GM19240 (cell line): ENCODE measurements around the gene C6orf120.

Experiments used
- DNase-seq: peaks from one replicate; pipeline ENCODE4 v3.0.0; 2011; ENCODE audit warnings: low spot score; ENCODE audit not compliant: insufficient read length

C6orf120 gene

DNA sequence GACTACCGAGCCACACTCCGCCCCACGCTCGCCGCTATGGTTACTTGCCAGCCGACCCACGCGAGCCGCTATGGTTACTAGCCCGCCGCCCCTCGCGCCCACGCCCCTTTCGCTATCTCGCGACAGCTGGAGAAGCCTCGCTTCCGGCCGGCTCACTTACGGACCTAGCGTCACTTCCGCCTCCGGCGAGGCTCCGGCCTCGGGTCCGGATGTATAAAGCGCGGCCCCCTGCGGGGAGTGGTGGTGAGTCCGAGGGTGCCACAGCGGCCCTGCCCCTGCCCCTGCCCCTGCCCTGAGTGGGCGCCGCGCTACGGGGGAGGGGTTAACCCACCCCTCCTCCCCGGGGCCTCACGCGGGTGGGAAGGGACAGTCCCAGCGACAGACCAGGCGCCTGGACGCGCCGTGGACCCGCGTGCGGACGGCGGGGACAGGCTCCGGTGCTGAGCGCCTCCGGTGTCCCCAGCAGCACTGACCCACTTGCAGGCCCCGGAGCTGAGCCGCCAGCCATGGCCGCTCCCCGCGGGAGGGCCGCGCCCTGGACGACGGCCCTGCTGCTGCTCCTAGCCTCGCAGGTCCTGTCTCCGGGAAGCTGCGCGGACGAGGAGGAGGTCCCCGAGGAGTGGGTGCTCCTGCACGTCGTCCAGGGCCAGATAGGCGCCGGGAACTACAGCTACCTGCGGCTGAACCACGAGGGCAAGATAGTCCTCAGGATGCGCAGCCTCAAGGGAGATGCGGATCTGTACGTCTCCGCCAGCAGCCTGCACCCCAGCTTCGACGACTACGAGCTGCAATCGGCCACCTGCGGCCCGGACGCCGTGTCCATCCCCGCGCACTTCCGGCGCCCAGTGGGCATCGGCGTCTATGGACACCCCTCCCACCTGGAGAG, at the start of gene C6orf120, which contains the start of gene WDR27:
Gene C6orf120, plus strand, starts transcription at position 173 of the 886 bp plus-strand sequence. Its CDS starts 334 bp downstream, at position 507.
Gene WDR27, minus strand, starts transcription at position 76 of the 886 bp plus-strand sequence. CDS start 13,024 bp downstream, outside the sequence.
- peak; percentile 82 for DNase-seq

DNA sequence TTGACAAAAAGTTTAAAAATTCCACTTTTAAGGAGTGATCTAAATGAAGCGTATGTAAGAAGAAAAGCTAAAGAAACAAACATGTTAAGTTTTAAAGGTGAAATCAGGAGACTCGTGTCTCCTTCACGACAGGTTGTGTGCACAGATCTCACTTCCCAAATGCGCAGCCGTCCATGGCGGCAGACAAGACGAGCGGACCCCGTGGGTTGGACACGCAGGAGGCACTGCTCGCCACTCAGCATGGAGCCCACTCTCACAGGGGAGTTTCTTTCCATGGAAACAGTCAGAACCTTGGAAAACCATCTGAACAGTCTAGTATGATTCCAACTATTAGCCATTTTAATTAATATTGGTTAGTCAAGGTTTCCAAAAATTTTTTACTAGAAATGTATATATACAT, 49.0 kb upstream of the C6orf120 start:
- no peak for DNase-seq

DNA sequence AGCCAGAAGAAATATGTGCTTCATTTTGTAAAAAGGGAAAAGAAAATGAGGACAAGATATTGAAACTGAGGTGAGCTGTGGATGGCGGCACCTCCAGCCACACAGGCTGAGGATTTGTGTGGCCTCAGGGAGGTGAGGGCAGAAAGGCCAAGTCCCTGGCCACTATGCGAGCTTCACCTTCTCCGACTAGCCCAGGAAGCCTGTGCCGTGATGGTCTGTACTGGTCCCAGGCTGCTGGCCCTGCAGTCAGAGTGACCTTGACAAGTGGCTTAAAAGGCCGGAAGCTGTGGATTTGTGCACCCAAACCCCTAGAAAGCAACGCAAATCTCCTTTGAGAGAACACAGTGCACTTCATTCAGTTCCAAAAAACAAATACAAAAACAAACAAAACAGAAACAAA, 48.2 kb upstream of the C6orf120 start:
- DNase-seq = no peak

DNA sequence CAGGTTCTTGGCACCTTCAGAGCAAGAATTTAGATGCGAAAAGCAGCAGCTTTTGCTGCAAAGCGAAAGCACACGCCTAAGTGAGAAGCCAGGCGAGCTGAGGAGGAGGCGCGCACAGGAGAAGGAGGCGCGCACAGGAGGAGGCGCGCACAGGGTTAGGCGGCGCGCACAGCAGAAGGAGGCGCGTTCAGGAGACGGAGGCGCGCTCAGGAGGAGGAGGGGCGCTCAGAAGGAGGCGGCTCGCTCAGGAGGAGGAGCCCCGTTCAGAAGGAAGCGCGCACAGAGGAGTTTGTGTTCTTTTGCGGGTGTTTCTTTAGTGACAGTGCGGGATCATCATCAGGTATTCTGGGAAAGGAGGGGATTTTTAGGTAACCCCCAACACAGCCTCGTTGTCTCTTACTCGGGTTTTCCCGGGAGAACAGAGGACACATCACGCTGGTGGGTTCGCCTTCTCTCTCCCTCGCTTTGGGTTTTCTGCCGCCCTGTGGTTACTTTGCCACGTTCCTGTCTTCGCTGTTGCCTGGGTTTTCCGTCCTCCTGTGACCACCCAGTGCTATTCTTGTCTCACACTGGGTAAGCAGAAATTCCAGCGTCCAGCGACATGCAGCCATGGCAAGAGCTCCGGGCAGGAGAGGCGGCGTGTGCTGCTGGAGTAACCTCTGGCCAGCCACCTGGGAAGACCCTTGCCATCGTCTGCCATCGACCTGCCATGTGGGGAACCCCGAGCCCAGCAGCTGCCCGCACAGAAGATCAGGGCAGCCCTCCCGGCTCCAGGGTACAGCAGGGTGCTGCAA, 47.1 kb upstream of the C6orf120 start:
- peak; percentile 65 for DNase-seq

DNA sequence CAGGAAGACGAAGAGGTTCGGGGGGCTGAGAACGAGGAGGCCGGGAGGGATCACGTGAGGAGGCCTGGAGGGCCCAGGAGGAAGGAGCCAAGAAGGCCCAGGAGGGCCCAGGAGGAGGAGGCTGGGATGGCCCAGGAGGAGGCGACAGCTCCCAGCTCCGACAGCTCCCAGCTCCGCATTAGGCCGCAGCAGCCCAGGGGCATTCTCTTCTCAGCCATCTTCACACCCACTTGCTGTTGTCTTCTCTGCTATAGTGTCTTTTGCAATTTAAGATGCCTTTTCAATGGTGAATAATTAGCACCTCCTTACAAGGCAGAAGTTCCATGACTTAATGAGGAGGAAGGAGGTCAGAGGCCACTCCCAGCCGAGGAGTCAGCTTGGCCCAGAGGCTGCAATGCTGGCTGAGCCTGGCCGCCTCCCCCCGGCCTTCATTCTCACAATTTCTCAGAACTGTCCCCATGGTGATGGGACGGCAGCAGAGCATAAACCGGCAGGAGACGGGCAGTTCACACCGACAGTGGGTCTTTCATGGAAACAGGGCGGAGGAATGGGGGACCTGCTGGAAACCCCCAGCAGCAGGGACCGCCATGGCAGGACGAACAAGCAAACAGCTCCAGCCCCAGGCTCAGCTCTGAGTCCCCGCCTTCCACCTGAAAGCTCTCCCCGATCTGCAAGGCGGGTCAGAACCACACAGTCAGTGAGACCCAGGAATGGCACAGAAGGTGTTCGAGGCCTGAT, 45.2 kb upstream of the C6orf120 start:
- no peak for DNase-seq

DNA sequence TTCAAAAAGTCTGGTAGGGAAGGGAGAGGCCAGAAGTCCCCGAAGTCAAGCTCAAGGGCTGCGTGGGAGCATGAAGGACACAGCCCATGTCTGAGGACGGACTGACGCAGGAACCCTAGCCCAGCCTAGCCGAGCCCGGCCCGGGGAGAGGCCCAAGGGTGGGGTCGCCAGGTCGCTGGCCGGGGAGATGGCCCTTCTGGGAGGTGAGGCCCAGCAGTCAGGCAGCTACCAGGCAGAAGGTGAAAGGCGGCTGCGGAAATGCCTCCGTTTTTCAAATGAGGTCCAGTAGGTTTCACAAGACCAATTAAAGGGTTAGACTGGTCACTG, 44.7 kb upstream of the C6orf120 start:
- no peak for DNase-seq

DNA sequence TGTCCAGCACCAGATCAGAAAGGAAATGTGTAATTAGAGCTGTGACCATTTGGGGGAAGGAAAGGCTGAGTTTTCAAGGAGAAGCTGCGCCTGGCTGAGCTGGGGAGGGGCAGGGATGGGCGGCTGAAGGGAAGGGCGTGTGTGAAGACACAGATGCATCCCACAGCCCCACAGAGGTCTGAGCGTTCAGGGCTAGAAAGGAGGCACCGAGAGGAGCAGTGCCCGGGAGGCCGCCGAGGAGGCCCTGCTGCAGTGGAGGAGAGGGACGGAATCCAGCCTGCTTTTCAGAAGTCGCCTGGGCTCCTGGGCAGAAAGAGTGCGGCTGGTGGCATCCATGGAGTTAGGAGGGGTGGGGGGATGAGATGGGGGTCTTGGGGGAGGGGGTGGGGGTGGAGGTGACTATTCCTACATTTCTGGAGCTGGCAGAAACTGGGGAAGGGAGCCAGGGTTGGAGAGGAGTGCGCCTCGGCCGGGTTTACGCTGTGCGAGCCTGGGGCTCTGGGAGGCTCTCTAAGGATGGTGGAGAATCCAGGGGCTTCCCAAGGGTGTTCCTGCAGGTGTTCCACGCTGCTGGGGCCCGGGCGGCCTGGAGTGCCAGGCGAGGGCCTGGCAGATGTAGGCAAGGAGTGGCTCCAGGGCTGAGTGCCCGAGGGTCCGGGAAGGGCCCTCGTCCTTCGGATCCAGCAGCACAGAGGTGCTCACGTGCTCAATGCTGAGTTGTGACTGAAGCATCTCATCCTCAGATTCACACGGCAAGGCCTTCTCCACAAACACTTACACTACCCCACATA, 41.9 kb upstream of the C6orf120 start:
- no peak for DNase-seq

DNA sequence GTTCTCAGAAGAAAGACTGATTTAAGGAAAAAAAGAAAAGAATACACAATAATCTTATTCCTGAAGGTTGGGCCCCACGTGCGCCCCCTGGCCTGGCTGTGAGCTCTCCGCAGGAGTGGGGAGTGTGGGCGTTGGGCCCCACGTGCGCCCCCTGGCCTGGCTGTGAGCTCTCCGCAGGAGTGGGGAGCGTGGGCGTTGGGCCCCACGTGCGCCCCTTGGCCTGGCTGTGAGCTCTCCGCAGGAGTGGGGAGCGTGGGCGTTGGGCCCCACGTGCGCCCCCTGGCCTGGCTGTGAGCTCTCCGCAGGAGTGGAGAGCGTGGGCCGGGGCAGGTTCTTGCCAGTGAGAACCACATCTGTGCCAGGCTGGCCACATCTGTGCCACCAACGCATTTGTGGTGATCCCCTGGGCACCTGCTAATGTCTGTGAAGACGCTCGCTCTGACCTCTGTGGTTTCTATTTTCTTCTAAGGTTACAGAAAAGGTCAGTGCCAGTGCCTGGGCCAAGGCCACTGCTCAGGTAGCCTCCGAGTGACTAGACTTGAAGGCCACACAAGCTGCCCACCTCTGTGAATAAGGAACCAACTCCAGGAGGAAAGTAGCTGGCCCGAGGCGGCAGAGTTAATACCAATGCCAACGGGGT, 41.1 kb upstream of the C6orf120 start:
- DNase-seq = no peak

DNA sequence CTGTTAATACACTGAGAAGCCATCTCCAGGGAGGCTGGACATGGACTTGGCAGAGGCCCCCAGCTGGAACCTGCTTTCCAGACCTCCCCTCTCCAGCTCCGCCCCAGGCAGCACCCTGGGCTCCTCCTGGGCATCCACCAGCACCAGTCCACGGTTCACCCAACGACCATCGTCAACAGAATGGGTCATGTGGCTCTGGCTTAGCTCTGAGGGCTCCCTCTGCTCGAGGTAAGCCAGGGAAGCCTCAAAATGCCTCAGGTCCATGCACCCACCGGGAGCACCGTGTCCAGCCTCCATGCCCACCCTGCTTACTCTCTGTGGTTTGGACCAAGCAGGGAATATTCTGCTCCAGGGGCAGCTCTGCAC, 40.6 kb upstream of the C6orf120 start:
- DNase-seq = no peak

DNA sequence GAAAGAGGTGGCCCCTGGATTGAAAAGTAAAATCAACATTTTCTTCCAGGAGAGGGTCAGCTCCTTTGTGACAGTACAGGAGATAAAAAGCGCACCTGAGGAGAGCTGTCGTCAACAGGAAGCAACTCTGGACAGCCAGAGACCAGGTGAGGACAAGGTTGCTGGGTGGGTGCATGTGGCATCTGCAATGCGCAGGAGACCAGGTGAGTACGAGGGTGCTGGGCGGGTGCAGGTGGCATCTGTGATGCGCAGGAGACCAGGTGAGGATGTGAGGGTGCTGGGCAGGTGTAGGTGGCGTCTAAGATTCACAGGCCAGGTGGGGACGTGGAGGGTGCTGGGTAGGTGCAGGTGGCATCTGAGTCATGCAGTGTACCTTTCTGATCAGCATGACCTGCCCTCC, 38.5 kb upstream of the C6orf120 start:
- no peak for DNase-seq

DNA sequence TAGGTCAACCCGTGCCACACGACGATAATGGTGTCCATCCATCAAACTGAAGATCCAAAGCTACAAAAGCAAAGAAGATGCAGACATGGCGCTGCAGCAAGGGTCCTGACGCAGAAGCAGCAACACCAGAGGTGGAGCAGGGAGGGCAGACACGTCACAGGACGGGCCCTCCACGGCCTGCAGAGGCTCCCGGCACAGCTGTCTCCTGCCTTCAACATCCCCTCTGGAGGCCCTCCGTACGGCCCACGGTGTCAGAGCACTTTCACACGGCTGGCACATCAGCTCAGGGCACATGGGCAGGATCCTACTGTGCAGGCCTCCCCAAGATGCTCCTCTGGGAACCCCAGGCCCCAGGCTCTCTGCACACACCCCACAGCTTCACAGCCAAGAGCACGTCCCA, 37.7 kb upstream of the C6orf120 start:
- DNase-seq = no peak

DNA sequence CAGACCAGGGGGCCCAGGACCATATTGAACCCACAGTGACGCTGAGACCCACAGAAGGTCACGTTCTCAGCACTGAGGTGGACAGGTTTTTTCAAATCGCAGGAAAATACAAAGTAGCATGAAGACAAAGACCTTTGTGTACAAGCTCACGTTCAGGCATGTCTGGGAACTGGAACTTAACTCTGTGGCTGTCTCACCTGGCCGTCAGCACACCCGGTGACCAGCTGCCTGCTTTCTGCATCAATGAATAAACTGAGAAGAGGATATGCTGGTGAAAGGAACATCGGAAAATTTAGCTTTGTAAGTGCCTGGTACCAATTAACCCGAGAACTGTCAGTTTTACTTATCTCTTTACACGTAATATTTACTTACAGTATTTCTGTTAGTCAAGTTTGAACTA, 36.6 kb upstream of the C6orf120 start:
- DNase-seq = no peak

DNA sequence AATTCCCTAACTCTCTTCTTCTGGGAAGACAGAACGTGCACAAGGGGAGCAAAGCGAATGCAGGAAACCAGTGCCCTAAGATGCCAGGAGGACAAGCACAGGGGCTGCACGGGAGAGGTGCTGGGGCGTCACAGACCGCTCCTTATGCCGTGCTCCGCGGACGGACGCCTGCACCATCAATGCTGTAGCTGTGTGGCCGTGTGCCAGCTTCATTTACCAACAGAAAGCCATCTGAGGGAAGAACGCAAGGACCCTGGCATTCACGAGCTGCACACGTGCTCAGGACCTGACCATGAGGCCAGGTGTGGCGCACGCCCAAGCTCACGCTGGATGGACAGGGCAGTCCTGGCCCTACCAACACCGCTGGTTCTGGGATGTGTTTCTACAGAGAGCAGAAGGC, 35.5 kb upstream of the C6orf120 start:
- no peak for DNase-seq

DNA sequence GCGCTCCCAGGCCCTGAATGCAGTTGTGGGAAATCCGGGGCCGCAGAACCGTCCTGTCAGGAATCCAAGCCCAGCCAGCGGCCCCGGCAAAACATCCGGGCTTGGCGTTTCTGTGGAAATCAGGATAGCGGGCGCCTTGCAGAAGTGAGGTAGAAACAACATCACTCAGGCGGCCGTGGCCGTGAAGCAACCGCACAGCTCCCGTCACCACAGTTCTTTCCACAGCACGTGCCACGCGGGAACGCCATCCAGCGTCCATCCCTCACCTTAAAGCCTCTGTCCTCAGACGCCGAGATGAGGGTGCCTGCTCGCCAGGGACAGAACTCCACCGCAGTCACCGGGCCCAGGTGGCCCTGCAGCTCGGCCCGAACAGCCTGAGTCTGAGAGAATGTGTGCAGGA, 34.2 kb upstream of the C6orf120 start:
- no peak for DNase-seq

DNA sequence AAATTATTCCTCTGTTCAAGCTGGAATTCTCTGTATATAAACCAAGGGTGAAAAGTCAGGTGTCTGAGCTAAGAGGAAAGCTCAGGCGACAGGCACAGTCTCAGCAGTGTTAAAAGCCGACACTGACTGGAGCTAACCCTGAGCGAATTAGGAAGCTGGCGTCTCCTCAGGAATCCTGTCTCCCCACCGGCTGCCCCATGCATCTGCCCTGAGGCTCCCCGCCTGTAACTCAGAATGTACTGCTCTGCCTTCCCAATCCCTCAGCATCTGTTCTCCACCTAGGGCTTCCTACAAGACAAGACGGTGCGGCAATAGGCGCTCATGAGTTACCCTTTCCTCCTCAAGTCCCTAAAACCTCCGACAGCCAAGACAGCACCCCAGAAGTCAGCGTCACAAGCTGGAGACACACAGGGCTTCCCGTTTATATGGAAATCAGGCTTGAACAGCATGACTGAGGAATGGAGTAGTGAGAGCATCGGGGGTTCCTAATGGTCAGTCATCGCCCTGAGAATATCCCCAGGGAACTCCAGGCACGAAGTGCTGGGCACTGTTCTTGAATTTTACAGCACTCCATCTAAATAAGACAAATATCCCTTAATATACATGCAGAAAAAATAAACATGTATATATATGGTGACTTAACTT, 33.6 kb upstream of the C6orf120 start:
- no peak for DNase-seq

DNA sequence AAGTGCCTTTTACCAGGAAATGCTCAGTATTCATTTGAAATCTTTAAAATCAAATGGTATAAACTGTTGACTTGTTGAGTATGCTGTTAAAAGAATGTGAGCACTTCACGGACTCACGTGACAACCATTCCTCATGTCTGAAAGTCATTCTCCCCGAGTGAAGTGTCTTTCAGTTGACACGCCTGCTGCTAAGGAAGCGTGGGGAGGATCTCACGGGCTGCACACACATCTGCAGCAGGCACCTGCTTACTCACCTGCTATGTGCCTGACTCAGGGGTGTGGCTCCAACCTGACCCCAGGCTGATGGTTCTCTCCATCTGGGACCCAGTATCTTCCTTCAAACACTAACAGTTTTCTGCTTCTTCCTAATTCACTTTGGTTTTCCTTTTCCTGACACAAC, 32.8 kb upstream of the C6orf120 start:
- DNase-seq = no peak

DNA sequence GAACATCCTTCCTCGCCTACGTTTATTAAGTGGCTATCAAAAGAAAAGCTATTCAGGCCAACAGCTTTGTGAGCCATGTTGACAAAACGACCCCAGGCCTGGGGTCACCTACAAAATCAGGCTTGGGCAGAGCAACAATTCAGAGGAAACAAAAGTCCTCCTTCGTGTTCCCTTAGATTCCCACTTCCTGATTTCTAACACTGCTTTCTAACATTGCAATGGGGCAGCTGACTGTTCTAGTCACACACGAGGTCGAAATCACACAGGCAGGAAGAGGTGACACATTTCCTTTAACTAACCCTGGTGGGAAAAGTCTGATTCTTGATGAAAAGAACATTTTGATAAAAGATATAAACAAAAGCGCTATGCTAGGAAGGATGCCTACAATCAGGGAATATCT, 32.0 kb upstream of the C6orf120 start:
- DNase-seq = no peak

DNA sequence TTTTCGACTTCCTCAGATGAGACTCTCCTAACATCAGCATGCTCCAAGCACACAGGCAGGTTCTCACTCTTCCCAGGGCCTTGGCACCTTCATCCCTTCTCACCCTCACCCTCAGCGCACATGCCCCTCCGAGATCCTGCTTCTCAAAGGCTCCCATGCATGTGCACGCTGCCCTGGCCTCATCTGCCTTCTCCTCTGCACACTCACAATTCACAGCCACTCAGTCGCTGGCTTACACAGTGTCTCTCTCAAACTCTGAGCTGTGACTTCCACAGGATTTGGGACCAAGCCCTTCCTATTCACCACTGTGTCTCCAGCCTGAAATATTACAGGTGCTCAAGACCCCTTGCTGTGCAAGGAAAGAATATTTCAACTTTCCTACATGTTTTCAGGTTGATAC, 30.4 kb upstream of the C6orf120 start:
- DNase-seq = no peak

DNA sequence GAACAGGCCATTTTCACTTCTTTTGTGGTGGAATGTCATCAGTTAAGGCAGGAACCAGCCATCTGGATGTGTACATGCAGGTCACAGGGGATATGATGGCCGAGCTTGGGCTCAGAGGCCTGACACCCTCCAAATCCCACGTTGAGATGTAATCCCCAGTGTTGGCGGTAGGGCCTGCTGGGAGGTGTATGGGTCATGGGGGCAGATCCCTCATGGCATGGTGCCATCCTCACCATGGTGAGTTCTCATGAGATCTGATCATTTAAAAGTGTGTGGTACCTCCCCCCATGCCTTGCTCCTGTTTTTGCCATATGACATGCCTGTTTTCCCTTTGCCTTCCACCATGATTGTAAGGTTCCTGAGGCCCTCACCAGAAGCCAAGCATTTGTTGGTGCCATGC, 26.9 kb upstream of the C6orf120 start:
- DNase-seq = no peak

DNA sequence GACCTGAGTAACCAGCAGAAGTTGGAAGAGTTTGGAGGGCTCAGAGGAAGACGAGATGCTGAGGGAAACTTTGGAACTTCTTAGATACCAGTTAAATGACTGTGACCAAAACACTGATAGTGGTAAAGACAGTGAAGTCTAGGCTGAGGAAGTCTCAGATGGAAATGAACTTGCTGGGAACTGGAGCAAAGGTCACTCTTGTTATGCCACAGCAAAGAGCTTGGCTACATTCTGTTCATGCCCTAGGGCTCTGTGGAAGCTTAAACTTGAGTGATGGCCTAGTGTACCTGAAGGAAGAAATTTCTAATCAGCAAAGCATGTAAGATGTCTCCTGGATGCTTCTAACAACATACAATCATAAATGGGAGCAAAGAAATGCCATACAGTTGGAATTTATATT, 24.8 kb upstream of the C6orf120 start:
- no peak for DNase-seq
